Right kidney (tissue), 1 donor: ENCODE data around the gene FOXP1.

Experiments
- DNase-seq: peaks from one replicate; pipeline ENCODE4 v3.0.0-alpha.2; 2016

FOXP1 gene

DNA sequence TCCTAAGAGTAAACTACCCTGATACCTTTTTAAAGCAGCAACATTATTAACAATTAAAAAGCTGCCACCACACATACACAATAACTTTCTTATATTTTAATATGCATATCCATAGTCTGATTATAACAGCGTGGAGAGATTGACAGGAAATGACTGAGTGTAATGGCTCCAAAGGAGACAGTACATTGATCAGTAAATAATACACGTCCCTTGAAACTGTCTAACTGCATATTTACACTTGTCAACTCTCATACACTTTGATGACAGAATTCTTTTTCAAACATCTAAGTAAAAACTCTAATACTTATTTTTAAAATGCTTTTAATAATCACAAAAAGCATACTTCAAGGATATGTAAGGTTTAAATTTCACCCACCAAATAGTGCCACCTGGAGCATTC is 99.5 kb downstream of the FOXP1 start:
- DNase-seq: no peak

DNA sequence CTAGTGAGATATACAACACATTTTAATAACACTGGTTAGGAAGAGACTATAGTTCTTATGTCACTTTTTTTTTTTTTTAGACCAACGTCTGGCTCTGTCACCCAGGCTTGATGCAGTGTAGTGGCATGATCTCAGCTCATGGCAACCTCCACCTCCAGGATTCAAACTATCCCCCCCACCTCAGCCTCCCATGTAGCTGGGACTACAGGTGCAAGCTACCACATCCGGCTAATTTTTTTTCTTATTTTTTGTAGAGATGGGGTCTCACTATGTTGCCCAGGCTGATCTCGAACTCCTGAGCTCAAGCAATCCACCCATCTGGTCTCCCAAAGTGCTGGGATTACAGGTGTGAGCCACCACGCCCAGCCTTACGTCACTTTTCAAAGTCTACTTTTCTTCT is 100.8 kb downstream of the FOXP1 start:
- DNase-seq: no peak

GRCh38 chr3:71478568-71478967 is 105.0 kb downstream of the FOXP1 start:
- no peak for DNase-seq

DNA sequence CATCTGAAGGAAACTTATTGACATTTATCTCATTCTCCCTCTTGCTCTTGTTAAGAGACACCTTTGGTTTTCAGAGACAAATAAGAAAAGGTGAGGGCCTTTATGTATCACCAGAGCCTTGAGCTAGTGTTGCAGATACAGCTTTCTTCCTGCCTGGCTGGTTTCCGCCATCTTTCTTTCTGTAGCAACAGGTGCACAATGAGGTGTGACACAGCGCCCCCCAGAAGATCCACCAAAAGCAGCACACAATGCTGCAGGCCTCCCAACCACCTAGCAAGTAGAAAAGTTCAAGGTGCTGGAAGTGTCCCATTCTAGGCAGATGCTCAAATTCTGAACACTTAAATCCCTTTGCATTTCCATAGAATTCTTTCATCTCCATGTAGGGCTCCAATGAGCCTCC is 106.6 kb downstream of the FOXP1 start:
- DNase-seq: no peak

- no peak for DNase-seq
Observed at GRCh38 chr3:71469138-71469435, 114.4 kb downstream of the FOXP1 start.

DNA sequence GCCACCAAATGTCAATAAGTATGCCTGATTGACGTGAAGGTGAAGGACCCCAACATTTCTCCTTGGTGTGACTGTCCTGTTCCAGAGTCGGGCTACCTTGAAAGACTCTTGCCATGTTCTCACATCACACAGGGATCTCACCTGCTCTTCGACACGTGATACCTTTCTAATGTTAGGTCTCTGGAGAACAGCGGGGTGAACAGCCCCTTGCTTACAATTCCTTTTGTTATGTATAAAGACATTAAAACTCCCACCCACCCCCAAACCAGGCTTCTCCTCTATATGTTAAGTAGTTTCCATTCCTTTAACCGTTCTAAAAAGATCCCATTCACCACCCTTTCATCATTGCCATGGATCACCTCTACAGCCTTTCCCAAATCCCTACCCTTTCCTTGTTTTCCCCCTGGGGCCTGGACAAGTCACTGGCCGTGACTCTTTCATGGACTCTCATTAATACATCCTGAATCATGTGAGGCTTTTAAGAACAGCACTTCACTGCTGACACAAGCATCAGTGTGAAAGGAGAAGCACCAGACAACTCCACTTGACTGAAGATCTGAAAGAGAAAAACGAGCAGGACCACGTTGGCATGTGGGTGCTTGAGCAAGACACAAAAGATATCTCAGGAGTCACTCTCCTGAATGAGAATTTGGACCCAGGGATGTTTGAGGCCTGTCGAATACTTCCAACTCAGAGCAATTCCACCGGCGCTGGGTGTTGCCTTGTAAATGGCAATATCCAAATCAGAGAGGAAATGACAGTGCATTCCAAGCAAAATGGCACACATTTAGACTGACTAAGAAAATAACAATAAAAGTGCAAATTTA is 115.0 kb downstream of the FOXP1 start:
- no peak for DNase-seq

DNA sequence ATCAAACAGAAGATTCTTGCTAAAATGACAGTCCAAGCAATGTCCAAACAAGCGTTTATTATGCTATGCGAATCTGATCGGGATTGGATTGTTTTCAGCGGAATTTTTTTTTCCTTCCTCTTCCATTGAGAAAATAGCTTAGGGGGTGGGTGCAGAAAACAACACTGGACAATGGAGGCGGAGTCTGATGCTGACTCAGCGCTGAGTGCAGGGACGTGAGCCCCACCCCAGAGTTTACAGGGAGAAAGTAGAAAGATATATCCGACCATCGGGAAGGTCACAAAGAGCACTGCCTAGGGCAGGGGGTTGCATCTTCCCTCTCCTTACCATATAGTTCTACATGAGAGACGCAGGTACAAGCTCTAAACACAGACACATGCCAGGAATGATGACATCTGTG is 117.0 kb downstream of the FOXP1 start:
- no peak for DNase-seq

- DNase-seq: no peak
Observed at GRCh38 chr3:71465371-71466036, 118.0 kb downstream of the FOXP1 start.

DNA sequence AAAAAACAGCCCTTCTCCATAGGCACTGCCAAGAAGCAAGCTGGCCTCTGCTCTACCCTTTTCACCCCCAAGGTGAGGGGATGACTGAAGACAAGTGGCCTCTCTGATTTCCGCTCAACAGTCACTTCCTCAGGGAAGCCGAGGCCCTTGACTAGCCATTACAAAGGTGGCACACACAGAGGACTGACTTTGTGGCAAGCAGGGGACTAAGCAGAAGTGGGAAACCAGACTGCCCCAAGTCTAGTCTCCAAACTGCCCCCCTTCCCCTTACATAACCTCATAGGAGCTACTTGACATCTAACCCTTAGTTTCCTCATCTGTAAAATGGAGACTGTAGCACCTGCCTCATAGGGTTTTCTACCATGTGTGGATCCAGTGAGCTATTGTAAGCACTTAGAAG is 118.9 kb downstream of the FOXP1 start:
- no peak for DNase-seq

- DNase-seq: no peak
Observed at GRCh38 chr3:71463617-71464016, 119.9 kb downstream of the FOXP1 start.

DNA sequence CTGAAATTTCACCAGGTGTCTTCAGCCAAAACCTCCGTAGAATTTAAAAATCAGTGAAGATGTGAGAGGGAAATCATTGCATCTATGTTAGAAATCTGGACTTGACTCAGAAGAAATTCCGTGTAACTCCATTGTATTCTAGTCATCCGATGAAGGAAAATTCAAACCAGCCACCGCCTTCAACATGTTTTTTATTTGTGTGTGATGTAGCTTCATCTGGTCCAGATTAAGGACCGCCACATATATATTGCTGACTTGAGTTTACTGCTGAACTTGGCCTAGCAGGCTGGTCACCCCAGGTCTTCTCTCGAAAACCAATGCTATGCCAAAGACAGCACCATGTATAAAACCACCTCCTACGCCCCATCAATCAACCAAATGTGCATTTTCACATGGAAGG is 120.9 kb downstream of the FOXP1 start:
- DNase-seq: no peak

DNA sequence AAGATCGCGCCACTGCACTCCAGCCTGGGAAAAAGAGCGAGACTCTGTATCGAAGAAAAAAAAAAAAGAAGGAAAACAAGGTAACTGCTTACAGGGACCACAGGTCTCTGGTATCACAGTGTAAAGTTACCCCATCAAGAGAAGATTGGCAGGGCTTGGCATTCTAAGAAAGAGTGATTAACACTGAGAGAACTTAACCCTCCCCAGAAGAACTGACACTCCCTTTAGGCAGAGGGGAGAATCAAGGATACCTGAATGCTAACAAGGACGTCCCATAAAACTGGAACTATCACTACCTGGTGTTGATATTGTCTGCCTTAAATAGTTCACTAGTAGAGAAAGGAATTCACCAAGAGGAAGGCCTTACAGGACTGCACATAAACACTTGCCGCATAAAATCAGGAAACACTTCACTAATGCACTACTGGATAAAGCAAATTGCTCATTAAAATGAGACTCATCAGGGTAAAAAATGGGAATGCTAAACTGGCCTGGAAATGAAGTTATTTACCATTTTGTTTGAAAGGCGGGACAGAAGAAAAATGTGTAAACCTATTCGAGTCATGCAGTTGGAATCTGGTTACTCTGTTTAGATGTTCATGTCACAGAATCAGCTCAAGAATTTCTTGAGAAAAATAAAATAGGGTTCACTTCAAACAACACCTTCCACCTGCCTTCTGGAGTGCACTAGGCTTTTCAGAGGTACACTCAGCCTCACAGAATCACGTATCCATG is 121.6 kb downstream of the FOXP1 start:
- DNase-seq: no peak

GRCh38 chr3:71461114-71461513 is 122.4 kb downstream of the FOXP1 start:
- no peak for DNase-seq

DNA sequence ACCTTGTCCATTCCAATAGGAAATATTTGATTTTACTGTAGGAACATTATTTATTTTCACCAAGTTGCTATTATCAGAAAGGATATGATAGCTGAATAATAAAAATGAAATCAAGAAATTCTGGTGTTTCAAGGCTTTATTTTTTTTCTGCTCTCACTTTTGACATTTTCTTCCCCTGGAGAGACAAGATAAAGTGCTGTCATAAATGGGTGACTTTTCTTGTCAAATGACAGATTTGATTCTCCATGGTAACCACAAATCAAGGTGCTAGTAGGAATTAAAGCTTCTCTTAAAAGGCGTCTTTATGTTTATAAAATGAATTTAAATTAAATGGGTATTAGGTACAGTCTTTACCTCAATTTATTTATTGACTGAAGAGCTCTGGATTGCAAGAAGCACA is 124.6 kb downstream of the FOXP1 start:
- no peak for DNase-seq

- no peak for DNase-seq
Observed at GRCh38 chr3:71456826-71457225, 126.7 kb downstream of the FOXP1 start.

DNA sequence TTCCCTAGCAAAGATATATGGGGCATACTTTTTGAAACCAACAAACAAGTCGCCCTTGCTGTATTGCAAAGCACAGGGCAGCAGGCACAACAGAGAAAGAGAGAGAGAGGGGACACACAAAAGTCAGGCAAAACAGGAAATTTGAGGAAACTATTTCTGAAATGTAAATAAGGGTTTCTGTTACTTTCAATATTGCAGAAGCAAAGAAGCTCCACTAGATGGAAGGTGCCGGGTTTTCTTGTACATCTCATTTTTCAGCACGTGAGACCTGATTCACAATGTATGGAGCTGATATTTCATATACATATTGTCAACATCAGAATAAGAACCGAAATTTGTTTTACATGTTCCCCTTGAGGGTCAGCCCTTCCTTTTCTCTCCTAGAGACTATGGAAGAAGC is 127.4 kb downstream of the FOXP1 start:
- DNase-seq: no peak

DNA sequence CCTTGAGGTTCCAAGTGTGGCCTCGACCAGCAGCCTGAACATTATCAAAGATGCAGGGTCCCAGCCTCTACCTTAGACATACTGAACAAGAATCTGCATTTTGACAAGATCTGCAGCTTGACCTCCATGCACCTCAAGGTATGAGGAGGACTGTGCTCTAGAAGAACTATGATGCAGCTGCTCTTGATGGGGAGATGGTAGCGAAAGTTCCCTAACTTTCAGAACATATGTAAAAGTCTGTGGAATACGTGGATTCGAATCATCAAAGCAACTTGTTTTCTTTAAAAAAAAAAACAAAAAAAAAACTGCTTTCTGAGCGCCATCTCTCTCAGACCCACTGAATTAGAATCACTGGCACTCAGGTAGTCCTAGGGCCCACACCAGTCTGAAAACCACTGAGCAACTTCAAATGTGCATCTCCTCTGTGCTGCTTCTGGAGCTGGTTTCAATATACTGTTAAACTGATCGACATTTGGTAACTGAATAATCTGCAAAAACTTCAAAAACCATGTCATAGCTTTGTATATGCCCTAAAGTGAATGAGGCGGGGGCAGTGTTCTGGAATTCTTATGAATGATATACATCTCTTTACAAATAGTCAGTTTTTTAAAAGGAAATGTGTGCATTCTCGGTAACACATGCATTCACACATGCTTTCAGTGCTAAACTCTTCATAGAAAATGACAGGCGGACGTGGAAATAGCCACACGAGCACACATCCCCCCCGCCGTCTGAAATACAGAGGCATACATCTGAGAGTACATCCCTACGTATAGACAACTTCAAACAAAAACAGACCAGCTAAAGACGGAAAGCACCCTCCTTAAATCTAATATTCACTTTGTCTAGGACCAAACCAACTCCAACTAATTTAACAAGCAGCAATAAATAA is 128.8 kb downstream of the FOXP1 start:
- DNase-seq: no peak

DNA sequence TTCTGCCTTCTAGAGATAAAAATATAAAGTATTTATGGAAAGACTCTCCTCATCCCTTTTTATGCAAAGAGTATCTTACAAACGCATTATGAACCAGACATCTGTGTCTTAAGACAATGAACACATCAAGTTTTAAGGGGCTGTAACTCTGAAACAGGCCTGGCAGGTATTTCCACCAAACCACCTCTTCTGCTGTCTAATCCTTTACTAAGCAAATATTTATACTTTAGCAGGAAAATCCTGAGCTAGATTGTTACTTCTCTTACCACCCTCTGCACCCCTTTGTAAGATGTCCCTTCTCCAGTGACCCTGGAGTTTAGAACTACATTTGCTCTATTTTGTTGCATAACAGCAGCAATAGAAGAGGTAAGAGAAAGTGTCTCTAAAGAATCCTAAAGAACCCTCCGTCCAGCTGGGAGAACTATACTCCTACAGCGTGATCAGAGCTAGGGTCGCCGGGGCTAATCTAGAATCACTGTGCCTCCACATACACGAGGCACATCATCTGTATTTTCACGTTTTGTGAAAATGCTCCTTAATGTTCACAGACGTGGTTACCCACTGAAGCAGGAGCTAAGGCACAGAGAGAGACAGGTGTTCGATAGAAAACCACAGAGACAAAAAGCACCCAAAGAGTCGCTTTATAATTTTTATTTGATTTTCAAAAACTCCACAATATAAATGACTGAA is 129.6 kb downstream of the FOXP1 start:
- no peak for DNase-seq

GRCh38 chr3:71453319-71453718 is 130.2 kb downstream of the FOXP1 start:
- DNase-seq: no peak

- DNase-seq: no peak
Observed at GRCh38 chr3:71451812-71452211, 131.7 kb downstream of the FOXP1 start.

GRCh38 chr3:71451060-71451459 is 132.5 kb downstream of the FOXP1 start:
- no peak for DNase-seq

GRCh38 chr3:71450162-71450561 is 133.4 kb downstream of the FOXP1 start:
- DNase-seq: no peak
